HL-60 (cell line): ENCODE measurements around the gene ANK3.

ENCODE experiments used
- DNase-seq, 2 experiments: peaks; one replicate each; pipeline ENCODE4 v3.0.0-alpha.2; 2010 to 2020; ENCODE audit warnings: low read depth in 1 of 2, low spot score in 1 of 2
- H3K27ac ChIP-seq: fragments of 250-450 bp; sonication (Bioruptor Pico); replicated peaks from 2 replicates; pipeline ENCODE4 v1.5.1; 2020; ENCODE audit warnings: mild to moderate bottlenecking, moderate library complexity
- H3K27me3 ChIP-seq: fragments of 250-450 bp; sonication (Bioruptor Pico); 2 replicates; pipeline ENCODE4 v1.5.1; 2021; ENCODE audit warnings: mild to moderate bottlenecking, moderate library complexity; ENCODE audit not compliant: insufficient read depth, poor library complexity, severe bottlenecking
- H3K4me3 ChIP-seq: replicated peaks from 2 replicates; pipeline ENCODE4 v1.5.1; 2011; ENCODE audit warnings: mild to moderate bottlenecking, control low read depth, low read length; ENCODE audit not compliant: insufficient read depth
- GABPA ChIP-seq: IDR thresholded peaks from 2 replicates; pipeline ENCODE4 v1.6.1; 2012; ENCODE audit warnings: low read depth
- POLR2AphosphoS5 ChIP-seq: IDR thresholded peaks from 2 replicates; pipeline ENCODE4 v1.6.1; 2012; ENCODE audit warnings: low read depth
- SPI1 ChIP-seq: IDR thresholded peaks from 2 replicates; pipeline ENCODE4 v1.6.1; 2012; ENCODE audit warnings: low read depth, mild to moderate bottlenecking, borderline replicate concordance
- long read RNA-seq: library from polyadenylated mRNA; unstranded; transcript quantifications from one replicate; pipeline ENCODE4 v2.0.0, GENCODE V29; 2020
- TF ChIP-seq, protein P1 (sequence below): IDR thresholded peaks from 2 replicates; pipeline ENCODE4 v1.6.1; 2012; ENCODE audit warnings: low read depth; ENCODE audit not compliant: insufficient replicate concordance
- TF ChIP-seq, protein P2 (sequence below): IDR thresholded peaks from one replicate; pipeline ENCODE4 v1.5.1; 2011; ENCODE audit warnings: low read length, control low read depth, inconsistent platforms; ENCODE audit not compliant: insufficient read depth

Gene ANK3
- long read RNA-seq, partial matches to known transcripts = 0 of 1 reads
- long read RNA-seq, other reads (novel, unspliced or antisense) = 1 of 1 reads

DNA sequence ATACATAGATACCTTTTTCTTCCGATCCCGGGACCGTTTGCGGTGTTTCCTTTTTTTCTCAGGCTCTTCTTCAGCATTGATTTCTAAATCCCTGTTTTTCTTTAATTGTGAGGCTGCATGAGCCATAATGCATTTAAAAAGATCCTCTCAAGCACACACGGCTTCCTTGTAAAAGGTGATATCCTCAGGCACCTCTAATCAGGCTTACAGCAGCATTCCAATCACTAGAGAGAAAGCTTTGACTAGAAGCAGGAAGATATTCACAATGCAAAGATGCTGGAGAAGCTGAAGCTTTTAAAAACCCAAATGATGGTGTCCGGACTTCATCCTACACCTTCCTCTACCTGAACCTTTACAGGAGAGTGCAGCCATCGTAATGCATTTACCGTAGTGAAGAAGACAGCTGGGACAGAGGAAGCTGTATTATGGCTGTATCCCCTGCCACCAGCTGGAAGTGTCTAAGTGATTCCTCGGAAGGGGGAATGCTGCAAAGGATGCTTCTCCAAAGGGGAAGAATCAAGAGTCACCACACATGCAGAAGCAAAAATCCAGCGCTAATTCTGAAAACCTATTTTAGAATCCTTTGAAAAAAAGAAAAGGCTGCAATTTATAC, at the start of gene ANK3:
ANK3 (minus strand) TSS at position 463 of the 613 bp plus-strand sequence; CDS start at position 126, 337 bp downstream.
- TF ChIP-seq POLR2AphosphoS5 (no peak), SPI1 (no peak), GABPA (no peak)
- TF ChIP-seq, protein P1, sequence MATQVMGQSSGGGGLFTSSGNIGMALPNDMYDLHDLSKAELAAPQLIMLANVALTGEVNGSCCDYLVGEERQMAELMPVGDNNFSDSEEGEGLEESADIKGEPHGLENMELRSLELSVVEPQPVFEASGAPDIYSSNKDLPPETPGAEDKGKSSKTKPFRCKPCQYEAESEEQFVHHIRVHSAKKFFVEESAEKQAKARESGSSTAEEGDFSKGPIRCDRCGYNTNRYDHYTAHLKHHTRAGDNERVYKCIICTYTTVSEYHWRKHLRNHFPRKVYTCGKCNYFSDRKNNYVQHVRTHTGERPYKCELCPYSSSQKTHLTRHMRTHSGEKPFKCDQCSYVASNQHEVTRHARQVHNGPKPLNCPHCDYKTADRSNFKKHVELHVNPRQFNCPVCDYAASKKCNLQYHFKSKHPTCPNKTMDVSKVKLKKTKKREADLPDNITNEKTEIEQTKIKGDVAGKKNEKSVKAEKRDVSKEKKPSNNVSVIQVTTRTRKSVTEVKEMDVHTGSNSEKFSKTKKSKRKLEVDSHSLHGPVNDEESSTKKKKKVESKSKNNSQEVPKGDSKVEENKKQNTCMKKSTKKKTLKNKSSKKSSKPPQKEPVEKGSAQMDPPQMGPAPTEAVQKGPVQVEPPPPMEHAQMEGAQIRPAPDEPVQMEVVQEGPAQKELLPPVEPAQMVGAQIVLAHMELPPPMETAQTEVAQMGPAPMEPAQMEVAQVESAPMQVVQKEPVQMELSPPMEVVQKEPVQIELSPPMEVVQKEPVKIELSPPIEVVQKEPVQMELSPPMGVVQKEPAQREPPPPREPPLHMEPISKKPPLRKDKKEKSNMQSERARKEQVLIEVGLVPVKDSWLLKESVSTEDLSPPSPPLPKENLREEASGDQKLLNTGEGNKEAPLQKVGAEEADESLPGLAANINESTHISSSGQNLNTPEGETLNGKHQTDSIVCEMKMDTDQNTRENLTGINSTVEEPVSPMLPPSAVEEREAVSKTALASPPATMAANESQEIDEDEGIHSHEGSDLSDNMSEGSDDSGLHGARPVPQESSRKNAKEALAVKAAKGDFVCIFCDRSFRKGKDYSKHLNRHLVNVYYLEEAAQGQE = no peak
- TF ChIP-seq, protein P2, sequence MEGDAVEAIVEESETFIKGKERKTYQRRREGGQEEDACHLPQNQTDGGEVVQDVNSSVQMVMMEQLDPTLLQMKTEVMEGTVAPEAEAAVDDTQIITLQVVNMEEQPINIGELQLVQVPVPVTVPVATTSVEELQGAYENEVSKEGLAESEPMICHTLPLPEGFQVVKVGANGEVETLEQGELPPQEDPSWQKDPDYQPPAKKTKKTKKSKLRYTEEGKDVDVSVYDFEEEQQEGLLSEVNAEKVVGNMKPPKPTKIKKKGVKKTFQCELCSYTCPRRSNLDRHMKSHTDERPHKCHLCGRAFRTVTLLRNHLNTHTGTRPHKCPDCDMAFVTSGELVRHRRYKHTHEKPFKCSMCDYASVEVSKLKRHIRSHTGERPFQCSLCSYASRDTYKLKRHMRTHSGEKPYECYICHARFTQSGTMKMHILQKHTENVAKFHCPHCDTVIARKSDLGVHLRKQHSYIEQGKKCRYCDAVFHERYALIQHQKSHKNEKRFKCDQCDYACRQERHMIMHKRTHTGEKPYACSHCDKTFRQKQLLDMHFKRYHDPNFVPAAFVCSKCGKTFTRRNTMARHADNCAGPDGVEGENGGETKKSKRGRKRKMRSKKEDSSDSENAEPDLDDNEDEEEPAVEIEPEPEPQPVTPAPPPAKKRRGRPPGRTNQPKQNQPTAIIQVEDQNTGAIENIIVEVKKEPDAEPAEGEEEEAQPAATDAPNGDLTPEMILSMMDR = no peak
- no peak within 1 kb of the TSS for H3K27ac ChIP-seq
- DNase-seq = no peak

DNA sequence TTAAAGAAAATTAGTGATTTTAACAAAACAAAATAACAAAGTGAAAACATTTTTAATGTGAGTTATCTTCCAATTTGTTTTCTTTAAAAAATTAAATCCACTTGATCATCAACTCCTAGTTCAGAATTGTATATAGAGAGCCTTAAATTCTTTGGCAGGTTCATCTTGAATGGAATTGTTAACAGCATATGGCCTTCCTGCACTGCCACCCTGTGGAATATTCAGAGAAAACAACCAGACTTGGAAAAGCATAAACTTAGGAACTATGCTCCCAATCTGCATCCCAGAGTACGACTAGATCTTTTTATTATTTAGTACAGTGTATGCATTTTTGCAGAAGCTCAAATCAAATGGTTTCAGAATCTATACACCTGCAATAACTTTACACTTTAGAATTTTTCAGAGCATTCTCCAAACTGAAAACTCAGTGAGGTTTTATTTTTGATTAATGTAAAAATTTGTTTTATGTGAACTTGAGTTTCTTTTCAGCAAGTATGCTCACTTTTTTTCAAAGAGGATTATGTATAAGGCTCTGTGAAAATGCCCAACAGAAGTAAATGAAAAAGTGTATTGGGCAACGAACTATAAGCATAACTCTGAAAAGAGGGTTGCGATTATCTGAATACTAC, 44.9 kb upstream of the ANK3 start:
- DNase-seq = peak; percentile 6 to 10
- Histone ChIP-seq H3K27ac (no peak overlapping the region), H3K27me3 (no peaks in the 10 kb centered on the region), H3K4me3 (no peak overlapping the region)
- TF ChIP-seq, protein P2 = peak; percentile 7
- no peak for TF ChIP-seq SPI1

More for the DNA sequence above, at the start of gene ANK3:
- no peaks in the 10 kb centered on the region for H3K27me3 ChIP-seq
- no peak within 1 kb of the TSS for H3K4me3 ChIP-seq

DNA sequence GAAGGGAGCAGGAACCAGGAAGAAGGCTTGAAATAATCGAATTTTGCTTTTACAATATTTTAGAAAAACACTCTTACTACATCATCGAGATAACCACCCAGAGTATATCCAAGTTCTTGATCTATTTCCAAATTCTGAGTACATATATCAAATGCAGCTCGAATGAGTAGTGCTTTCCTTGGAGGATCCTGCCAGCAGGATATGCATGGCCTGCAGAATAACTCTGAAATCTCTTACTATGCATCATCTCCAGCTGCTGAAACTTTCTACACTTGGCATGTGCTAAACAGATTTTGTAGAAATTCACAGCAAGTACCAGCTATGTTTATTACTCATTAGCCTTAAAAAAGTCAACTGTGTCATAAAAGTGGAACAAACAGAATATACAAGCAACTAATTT, 44.0 kb upstream of the ANK3 start:
- Histone ChIP-seq H3K27me3 (no peaks in the 10 kb centered on the region), H3K27ac (no peak overlapping the region)
- no peak for DNase-seq

More for the DNA sequence above, 44.0 kb upstream of the ANK3 start:
- no peak for TF ChIP-seq SPI1
- TF ChIP-seq POLR2AphosphoS5 = no peak
- TF ChIP-seq, protein P1 = no peak
- TF ChIP-seq GABPA = no peak
- TF ChIP-seq, protein P2 = no peak
- H3K4me3 ChIP-seq = no peak overlapping the region
